ENCODE results near the gene RIOK1. TPM values are rescaled to one million over a fixed set of nuclear protein-coding genes. Genes with fewer than 3 reads are reported as not detected.

RIOK1 gene
- total RNA-seq, 4 donors from 2014 or later = 9.0 to 24.8 (median 13.9) TPM

- TF ChIP-seq, protein P1, sequence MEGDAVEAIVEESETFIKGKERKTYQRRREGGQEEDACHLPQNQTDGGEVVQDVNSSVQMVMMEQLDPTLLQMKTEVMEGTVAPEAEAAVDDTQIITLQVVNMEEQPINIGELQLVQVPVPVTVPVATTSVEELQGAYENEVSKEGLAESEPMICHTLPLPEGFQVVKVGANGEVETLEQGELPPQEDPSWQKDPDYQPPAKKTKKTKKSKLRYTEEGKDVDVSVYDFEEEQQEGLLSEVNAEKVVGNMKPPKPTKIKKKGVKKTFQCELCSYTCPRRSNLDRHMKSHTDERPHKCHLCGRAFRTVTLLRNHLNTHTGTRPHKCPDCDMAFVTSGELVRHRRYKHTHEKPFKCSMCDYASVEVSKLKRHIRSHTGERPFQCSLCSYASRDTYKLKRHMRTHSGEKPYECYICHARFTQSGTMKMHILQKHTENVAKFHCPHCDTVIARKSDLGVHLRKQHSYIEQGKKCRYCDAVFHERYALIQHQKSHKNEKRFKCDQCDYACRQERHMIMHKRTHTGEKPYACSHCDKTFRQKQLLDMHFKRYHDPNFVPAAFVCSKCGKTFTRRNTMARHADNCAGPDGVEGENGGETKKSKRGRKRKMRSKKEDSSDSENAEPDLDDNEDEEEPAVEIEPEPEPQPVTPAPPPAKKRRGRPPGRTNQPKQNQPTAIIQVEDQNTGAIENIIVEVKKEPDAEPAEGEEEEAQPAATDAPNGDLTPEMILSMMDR (IDR thresholded peaks at IDR 0.05; ENCODE audit: low read depth) = no peak
Observed at GRCh38 chr6:7377961-7378360, 11.6 kb upstream of the RIOK1 start.

DNA sequence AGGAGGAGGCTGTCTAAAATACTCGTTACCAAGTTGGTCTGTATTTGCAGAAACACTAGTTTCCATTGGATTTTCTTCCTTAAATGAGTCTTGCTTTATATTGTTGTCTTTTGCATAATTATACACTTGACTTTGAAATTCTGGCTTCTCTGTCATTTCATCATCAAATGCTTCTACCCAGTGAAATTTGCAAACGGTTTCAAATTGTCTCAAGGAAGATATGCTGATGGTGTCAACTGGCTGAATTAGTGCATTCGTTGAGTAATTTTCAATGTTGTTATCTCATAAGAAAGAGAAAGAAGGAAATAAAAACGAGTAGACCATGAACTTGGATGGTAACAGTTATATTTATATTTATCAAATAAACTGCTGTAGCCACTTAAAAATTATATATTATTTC is 10.9 kb upstream of the RIOK1 start:
- TF ChIP-seq, protein P1 (IDR thresholded peaks at IDR 0.05; ENCODE audit: low read depth) = no peak

- TF ChIP-seq, protein P1 (IDR thresholded peaks at IDR 0.05; ENCODE audit: low read depth) = no peak
Observed at GRCh38 chr6:7381092-7381491, 8.5 kb upstream of the RIOK1 start.

GRCh38 chr6:7389162-7389450 is 502 bp upstream of the RIOK1 start:
- TF ChIP-seq, protein P1 (IDR thresholded peaks at IDR 0.05; ENCODE audit: low read depth) = no peak

DNA sequence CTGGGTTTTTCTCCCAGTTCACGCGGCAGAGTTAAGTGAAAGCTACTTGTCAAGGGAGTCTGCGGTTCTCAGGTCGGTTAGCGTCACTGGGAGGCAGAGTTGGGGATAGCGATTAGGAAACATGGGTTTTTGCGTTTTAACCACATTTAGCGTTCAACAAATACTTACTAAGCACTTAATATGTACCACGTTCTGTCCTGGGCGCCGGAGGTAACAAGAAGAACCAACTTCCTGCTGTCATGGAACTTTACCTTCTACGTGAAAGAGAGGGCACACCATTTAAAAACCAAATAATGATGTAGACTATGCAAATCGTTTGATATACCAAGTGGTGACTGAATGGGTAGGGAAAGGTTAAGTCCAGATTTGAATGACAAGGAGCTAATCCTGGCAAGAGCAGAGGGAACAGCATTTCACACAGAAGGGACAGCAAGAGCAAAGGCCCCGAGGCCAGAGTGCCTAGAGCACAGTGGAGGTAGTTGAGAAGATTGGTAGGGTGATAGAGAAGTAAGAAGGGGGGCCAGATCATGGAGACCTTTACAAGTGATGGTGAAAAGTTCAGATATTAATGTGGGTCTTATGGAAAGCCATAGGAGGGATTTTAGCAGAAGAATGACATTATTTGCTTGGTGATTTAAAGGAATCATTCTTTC is 744 bp downstream of the RIOK1 start:
- TF ChIP-seq, protein P1 (IDR thresholded peaks at IDR 0.05; ENCODE audit: low read depth) = no peak

GRCh38 chr6:7391151-7391550 is 1.5 kb downstream of the RIOK1 start:
- TF ChIP-seq, protein P1 (IDR thresholded peaks at IDR 0.05; ENCODE audit: low read depth) = no peak

GRCh38 chr6:7392402-7392801 is 2.8 kb downstream of the RIOK1 start:
- TF ChIP-seq, protein P1 (IDR thresholded peaks at IDR 0.05; ENCODE audit: low read depth) = no peak

Data from subcutaneous adipose tissue (tissue), 4 donors.